Medulla oblongata (tissue), 1 donor: ENCODE measurements around the gene TFIP11.

ENCODE experiments used
- DNase-seq: peaks from one replicate; pipeline ENCODE4 v3.0.0-alpha.2; 2015; ENCODE audit errors: extremely low spot score

TFIP11 gene

DNA sequence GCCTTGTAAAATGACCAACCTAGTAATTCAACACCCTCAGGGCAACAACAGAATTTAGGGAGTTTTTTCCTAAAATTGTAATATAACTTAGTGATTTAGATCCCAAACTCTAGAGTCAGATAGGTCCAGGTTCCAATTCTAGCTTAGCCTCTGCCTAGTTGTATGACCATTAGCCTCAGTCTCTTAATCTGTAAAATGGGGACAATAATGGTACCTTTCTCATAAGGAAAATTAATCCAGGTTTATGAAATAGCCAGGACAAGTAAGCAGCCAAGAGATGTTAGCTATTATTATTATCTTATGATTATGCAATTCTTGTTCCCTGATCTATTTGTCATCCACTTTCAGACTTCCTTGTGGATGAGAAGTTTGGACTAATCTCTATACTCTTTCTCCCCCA lies 4.1 kb downstream of the TFIP11 start:
- no peak for DNase-seq

DNA sequence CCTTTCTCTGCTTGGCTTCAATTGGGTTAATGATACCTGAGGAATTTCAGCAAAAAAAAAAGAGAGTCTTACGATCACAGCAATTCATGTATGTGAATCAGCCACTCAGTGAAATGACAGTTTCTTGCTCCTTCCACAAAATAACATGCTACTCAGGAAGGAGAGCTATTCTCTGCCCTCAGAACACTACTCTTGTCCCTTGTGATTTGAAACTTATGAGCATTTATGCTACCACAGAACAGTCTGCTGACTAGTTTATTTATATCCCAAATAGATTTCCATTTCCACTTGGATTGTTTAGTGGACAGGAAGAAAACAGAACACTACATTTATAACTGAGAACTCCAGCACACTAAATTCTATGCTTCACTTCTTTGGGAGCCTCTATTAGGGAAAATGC lies 8.5 kb downstream of the TFIP11 start:
- DNase-seq = no peak

- peak; percentile 63 for DNase-seq
Observed at GRCh38 chr22:26502688-26503561, 9.3 kb downstream of the TFIP11 start.

DNA sequence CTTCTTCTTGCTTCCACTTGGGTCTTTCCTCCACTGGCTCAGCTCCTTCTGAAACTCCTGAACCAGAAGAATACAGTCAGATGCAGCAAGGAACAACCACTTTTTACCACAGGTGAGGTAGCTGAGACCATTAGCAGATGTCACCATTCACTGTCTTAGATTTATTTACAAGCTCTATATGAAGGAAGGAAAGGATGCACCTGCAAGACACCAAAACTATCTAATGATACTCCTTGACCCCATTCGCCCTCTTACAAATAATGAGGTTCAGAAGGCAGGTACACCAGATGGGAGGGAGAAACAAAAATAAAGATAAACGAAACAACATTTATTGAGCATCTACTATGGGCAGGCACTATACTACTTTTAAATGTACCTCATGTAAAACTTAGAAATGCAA lies 10.3 kb downstream of the TFIP11 start:
- no peak for DNase-seq

DNA sequence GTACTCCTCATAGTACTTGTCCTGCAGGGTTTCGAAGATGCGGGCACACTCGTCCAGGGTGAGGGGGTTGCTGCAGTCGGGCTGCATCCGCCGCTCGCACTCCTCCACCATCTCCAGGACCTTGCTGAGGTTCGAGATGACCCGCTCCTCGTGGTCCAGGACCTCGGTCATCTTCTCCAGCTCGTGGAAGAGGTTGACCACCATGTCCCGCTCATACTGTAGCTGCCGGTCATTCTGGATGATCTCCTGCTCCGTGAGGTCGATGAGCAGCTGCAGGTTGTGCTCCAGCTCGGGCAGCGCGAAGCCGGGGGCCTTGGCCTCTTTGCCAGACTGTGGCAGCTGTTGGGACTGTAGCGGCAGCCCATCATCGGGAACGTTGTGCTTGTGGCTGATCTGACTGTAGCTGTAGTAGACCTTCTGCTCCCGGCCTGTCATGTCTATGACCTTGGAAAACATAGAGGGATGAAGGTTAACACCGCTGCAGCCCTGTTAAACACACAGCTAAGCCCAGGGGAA lies 13.0 kb downstream of the TFIP11 start:
- no peak for DNase-seq

DNA sequence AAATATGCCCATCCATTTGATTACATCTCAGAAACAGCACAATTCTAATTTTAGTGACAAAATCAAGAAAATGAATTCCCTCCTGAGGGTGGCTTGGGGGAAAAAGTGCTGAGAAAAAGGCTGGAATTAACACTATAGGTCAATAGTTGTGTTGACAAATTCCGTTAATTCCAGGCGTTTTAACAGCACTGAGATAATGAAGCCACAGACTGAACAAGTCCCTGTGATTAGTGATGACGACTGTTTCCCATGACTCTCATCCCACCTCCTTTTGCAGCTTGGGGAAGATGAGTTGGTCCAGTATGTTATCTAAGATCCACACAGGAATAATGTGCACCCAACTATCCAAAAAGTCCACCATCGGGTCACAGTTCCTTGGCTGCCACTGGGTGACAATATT lies 15.8 kb downstream of the TFIP11 start:
- no peak for DNase-seq

DNA sequence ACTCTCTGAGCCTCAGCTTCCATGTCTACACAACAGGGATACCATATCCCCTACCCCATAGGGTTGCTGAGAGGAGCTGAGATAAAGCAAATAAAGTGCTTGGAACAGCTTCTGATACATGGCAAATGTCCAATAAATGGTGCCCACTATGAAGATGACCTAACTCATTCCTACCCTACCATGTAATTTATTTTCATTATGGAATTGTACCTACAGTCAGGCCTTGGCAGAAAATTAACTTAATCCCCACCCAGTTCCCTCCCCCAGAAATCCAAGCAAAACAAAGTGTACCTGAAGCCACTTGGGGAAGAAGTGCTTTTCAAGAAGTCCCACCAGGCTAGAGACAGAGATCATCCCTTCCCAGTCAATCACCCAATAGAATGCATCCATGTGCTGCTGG lies 17.8 kb downstream of the TFIP11 start:
- no peak for DNase-seq

- DNase-seq = no peak
Observed at GRCh38 chr22:26492220-26492619, 20.1 kb downstream of the TFIP11 start.

DNA sequence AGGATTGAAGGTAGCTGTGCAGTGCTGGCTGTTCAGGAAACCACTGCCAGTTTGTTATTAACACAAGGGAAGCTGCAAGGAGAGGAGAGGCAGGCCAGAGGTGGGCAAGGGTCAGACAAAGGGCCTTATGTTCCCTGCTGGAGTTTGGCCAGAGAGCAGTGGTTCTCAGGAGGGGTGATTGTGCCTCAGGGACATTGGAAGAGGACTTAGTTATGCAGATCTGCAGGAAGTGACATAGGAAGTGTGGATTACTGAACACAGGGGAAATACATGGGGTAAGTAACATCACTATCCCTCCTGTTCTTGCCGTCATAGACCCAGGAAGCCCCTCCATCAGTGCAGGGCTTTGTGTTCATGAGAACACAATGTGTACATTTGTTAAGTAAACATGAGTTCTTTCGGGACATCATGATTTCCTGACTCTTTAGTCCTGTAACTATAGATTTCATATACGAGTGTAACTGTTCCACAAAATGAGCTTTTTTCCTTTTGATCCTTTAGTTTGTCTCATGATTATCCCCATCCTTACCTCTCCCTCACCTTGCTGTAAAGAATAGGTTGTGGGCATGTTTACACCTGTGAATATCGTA lies 22.7 kb downstream of the TFIP11 start:
- no peak for DNase-seq

- no peak for DNase-seq
Observed at GRCh38 chr22:26487996-26488395, 24.3 kb downstream of the TFIP11 start.

DNA sequence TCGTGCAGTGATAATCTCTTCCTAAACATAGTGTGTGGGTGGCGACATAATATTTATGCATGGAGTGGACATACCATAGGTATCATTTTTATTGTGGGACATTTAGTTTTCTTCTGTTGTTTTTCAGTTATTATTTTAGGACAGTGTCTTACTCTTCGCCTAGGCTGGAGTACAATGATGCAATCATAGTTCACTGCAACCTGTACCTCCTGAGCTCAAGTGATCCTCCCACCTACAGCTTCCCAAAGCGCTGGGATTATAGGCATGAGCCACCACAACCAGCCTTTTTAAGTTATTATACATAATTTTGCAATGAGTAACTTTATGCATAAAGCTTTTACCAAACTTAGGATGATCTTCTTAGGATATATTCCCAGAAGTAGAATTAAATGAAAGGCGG lies 25.9 kb downstream of the TFIP11 start:
- no peak for DNase-seq

DNA sequence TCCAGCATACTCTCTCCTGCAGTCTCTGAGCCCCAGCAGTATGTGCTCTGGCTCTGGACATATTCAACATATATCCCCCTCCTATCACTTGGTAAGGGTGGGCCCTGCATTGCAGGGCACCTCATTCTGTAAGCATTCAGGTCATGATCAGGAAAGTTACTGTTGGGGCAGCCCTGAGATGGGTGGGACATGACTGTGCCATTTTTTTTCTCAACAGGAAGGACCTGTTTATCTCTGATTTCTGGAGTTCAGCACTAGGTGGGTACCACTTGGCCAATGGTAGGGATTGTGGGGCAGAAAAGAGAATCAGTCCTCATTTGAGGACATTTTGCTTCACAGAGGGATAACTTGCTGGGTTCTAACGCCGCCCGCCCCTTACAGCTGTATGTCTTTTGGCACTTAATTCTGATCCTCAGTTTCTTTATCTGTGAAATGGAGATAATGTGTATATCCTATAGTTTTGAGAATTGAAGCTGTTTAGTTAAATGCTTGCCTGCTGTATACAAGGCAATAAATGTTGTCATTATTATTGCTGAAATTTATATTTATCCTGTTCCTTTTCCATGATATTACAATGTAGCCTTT lies 26.4 kb downstream of the TFIP11 start:
- no peak for DNase-seq

DNA sequence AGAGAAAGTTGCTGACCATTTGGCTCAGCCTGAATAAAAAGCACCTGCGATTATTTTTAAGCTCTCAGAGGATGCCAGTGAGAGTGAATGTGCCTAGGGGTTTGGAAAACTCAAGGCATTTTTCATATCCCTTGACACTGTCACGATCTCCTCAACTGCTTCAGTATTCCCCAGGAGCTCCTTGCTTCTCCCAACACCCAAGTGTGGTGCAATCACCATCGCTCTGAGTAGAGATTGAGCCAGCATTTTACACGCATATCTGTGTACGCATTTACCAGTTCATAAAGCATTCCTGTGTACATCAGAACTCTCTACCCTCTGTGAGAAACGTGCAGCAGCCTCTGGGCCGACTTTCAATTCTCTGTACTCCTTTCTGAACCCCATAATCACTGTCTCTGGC lies 27.3 kb downstream of the TFIP11 start:
- no peak for DNase-seq

GRCh38 chr22:26484360-26484706 lies 27.9 kb downstream of the TFIP11 start:
- no peak for DNase-seq

DNA sequence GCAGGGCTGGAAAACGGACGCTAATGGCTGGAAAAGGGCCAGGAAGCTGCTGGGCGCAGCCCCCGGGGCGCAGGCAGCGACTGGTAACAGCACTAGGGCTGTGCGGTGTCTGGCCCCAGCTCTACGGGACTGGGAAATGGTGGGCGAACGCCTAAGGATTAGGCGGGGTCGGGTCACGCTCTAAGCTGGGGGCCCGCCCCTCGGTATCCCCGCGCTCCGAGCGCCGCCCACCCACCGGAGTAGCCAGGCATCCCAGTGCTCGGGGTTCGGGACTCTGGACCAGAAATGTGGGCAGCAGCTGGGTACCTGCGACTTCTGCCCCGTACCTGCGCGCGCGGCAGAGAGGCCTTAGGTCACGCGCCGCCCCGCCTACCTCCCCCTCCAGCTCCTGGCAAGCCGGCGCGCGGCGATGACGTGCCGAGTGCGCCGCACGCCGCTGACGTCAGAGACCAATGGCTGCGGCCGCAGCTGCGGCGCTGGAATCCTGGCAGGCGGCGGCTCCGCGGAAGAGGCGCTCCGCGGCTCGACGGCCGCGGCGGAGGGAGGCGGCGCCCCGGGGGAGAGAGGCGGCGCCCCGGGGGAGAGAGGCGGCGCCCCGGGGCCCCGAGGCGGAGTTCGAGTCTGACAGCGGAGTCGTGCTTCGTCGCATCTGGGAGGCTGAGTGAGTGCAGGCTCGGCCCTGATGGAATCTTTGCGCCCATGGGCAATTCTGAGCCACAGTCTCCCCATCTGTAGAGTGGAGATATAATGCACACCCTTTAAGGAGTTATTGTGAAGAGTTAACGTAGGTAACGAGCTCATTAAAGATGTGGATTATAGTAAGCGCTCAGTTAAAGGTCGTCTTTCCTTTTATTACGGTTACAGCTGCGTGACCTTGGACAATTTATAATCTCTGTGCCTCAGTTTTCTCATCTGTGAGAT lies 28.6 kb downstream of the TFIP11 start, which contains the start of the genes HPS4 and SRRD:
Gene HPS4, minus strand, starts transcription at position 345 of the 921 bp plus-strand sequence. CDS start 2,021 bp downstream, outside the sequence.
Gene SRRD, plus strand, starts transcription at position 439 of the 921 bp plus-strand sequence. Its CDS starts 14 bp downstream, at position 453.
- peak; percentile 90 for DNase-seq

GRCh38 chr22:26483043-26483438 lies 29.2 kb downstream of the TFIP11 start:
- DNase-seq = no peak

DNA sequence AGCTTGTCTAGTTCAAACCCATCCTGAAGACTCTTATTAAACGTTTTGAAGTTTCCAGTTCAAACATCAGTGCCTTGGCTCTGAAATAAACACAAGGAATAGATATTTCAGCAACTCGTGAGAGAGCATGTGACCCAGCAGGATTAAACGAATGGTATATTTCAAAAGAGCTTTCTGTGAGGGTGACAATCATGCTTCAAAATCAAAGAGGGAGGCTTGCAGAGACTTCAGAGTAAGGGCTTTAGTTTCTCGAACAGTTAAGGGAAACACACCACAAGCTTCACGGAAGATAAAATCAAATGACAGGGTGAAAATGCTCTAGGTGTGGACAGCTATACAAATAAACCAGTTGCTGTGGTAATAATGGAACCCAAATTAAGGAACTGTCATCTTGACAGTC lies 30.1 kb downstream of the TFIP11 start:
- DNase-seq = no peak

- peak; percentile 30 for DNase-seq
Observed at GRCh38 chr22:26481694-26482093, 30.6 kb downstream of the TFIP11 start.

GRCh38 chr22:26481112-26481693 lies 31.1 kb downstream of the TFIP11 start:
- DNase-seq = no peak

DNA sequence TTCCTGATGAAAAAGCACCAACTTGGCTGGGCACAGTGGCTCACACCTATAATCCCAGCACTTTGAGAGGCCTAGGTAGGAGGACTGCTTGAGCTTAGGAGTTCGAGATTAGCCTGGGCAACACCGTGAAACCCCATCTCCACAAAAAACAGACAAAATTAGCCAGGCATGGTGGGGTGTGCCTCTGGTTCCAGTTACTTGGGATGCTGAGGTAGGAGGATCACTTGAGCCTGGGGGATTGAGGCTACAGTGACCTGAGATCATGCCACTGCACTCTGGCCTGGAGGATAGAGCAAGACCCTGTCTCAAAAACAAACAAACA lies 31.7 kb downstream of the TFIP11 start:
- no peak for DNase-seq
